ENCODE measurements around the gene POLD3.

Gene POLD3

DNA sequence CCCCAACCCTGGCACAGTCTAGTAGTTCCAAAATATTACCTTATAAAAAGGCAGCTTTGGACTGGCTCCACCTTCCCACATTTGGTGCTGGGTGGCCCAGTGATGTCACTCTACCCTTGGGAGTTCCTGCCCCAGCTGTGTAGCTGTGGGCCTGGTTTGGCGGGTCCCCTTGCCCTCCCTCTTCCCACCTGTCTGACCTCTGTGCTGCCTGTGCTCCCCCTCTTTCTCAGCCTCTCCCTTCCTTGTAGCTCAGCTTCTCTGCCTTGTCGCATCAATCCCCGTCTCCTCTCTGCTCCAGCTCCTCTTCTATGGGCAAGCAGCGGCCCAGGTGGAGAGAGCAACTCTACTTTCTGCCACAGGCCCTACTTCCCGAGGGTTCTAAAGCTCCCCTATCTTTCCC is 84.2 kb downstream of the POLD3 start:
- no peak overlapping the region for H3K4me3 ChIP-seq (ENCODE audit: control insufficient read depth, low read depth, low read length)
- TF ChIP-seq, protein P1, sequence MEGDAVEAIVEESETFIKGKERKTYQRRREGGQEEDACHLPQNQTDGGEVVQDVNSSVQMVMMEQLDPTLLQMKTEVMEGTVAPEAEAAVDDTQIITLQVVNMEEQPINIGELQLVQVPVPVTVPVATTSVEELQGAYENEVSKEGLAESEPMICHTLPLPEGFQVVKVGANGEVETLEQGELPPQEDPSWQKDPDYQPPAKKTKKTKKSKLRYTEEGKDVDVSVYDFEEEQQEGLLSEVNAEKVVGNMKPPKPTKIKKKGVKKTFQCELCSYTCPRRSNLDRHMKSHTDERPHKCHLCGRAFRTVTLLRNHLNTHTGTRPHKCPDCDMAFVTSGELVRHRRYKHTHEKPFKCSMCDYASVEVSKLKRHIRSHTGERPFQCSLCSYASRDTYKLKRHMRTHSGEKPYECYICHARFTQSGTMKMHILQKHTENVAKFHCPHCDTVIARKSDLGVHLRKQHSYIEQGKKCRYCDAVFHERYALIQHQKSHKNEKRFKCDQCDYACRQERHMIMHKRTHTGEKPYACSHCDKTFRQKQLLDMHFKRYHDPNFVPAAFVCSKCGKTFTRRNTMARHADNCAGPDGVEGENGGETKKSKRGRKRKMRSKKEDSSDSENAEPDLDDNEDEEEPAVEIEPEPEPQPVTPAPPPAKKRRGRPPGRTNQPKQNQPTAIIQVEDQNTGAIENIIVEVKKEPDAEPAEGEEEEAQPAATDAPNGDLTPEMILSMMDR (IDR thresholded peaks at IDR 0.05; ENCODE audit: control insufficient read depth, insufficient read depth, low read depth, low read length, missing control alignments) = no peak

DNA sequence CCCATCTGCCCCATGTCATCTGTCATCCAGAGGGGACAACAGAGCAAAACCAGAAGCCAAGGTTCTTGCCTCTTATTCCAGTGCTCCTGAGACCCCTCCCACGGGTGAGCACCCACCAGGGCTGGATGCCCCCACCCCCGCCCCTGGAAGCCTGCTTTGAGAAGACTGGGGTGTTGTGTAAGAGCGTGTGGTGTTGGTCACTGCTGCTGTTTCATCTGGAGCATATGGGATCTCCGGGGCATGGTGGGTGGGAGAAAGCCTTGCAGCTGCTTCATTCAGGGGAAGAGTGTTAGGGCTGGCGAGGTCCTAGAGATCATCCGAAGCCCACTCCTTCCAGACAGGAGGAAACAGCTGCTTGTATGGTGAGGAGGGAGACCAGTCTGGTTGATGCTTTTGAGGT is 84.7 kb downstream of the POLD3 start:
- DNase-seq (ENCODE audit: low read depth) = no peak
- TF ChIP-seq, protein P1 (IDR thresholded peaks at IDR 0.05; ENCODE audit: control insufficient read depth, insufficient read depth, low read depth, low read length, missing control alignments) = no peak
- no peak overlapping the region for H3K4me3 ChIP-seq (ENCODE audit: control insufficient read depth, low read depth, low read length)

More for the DNA sequence above, 84.2 kb downstream of the POLD3 start:
- no peak for DNase-seq (ENCODE audit: low read depth)

DNA sequence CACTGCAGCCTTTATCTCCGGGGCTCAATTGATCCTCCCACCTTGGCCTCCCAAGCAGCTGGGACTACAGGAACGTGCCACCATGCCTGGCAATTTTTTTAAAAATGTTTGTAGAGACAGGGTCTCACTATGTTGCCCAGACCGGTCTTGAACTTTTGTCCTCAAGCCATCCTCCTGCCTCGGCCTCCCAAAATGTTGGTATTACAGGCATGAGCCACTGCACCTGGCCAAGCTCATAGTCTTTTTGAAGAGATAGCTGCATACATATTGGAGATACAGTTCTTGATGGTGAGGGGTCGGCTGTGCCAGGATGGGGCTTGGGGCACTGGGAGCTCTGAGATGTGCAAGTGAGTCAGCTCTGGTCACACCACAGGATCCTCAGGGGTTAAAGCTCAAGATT is 85.7 kb downstream of the POLD3 start:
- DNase-seq (ENCODE audit: low read depth) = no peak
- TF ChIP-seq, protein P1 (IDR thresholded peaks at IDR 0.05; ENCODE audit: control insufficient read depth, insufficient read depth, low read depth, low read length, missing control alignments) = no peak
- no peak overlapping the region for H3K4me3 ChIP-seq (ENCODE audit: control insufficient read depth, low read depth, low read length)

DNA sequence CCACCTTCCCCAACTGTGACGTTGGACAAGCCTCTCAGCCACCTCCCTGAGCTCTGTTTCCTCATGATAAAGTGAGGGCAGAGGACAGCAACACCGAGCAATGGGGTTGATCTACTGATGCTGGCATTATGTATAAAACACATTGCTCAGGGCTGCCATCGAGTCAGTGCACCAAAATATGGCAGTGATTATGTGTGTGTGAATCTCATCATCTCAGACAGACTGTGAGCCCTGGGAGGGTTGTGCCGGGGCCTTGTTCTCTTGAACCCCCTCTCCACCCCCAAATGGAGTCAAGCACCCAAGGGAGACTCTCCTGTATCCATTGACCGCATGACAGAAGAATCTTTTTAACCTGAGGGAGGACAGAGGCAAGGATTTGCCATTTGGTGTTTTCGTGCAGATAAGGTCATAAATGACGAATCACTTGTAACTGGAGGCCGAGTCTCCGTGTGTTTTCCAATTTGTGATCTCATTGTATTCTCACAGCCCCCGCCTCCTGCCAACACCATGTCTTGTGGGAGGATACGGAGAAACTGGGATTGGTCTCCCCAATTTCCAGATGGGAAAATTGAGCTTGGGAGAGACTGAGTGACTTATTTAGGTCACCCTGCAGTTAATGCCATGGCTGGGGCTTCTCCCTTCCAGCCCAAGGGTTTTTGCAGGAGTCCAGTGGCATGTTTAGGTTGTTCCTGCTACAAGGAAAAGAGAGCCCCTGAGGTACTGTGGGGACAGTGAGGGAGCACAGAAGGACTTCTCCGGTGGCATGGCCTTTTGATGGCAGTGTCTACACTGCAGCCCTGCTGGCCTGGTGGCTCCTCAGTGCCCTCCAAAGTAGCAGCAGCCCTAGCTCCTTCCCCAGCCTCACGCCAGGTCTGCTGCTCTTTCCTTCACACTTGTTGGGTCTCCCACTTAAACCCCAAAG is 86.5 kb downstream of the POLD3 start:
- TF ChIP-seq, protein P1 (IDR thresholded peaks at IDR 0.05; ENCODE audit: control insufficient read depth, insufficient read depth, low read depth, low read length, missing control alignments) = no peak
- no peak for DNase-seq (ENCODE audit: low read depth)
- no peak overlapping the region for H3K4me3 ChIP-seq (ENCODE audit: control insufficient read depth, low read depth, low read length)

DNA sequence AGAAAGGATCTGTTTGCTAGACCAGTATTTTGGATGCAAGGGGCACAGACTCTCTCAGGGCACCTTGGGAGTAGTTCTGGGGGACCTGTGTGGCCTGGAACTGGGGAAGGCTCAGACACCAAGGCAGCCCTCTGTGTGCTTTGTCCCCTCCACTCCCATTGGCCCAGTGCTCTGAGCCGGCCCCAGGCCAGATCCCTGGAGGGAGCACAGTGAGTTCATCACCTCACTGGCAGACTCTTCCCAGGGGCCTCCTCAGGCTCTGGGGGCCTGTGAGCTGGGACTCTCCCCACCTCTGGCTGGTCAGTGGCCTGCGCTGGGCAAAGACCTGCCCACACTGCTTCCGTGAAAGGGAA is 87.1 kb downstream of the POLD3 start:
- no peak for DNase-seq (ENCODE audit: low read depth)
- H3K4me3 ChIP-seq (ENCODE audit: control insufficient read depth, low read depth, low read length) = no peak overlapping the region
- TF ChIP-seq, protein P1 (IDR thresholded peaks at IDR 0.05; ENCODE audit: control insufficient read depth, insufficient read depth, low read depth, low read length, missing control alignments) = no peak

DNA sequence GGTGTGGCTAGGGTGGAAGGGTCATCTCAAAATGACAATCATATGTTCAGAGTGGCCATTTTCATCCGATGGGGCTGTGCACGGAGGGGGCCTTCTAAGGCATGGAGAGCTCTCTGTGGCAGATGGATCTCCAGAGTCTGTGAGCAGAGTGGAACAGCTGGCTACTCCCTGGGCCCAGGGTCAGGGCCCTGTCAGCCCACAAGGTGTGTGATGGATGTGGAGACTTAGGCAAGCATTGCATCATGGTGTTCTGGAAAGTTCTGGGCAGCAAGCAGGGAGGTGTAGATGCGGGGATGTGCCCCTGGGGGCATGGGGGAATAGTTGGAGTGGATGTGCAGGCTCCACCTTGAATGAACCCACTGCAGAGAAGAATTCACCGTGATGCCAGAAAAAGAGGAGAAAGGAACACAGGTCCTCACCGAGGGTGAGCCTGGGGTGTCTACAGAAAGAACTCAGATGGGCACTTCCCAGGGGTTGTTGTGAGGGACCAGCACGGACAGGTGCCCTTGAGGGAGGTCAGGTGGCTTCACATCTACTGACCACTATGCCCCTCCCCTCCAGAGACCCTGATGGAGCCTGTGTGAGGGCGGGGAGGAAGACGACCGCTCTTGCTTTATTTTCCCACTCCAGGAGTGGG is 87.8 kb downstream of the POLD3 start:
- TF ChIP-seq, protein P1 (IDR thresholded peaks at IDR 0.05; ENCODE audit: control insufficient read depth, insufficient read depth, low read depth, low read length, missing control alignments) = no peak
- no peak overlapping the region for H3K4me3 ChIP-seq (ENCODE audit: control insufficient read depth, low read depth, low read length)
- DNase-seq (ENCODE audit: low read depth) = no peak

Measured in AG09309 (cell line).